Panc1 (cell line): ENCODE measurements around the gene LSM2. TPM values are rescaled to one million over a fixed set of nuclear protein-coding genes. Genes with fewer than 3 reads are reported as not detected.

Experiments used
- ATAC-seq: fragments of 200-7000 bp; cut with Tn5 transposase; 2 replicates; pipeline ENCODE4 v1.9.1; 2020; ENCODE audit warnings: mild to moderate bottlenecking, moderate library complexity
- BruUV-seq: library from RNA; stranded (reverse); fragments of 400-500 nt; replicated peaks from 2 replicates; lab custom pipeline; 2021; lab: Mats Ljungman, UMichigan
- CTCF ChIA-PET: fragments of 300-600 bp; sonication (Branson Sonifier 250); formaldehyde crosslinking; loops from one replicate; lab custom pipeline; 2022; ENCODE audit warnings: antibody characterized with exemption; lab: Charles Lee
- POLR2A ChIA-PET: fragments of 300-600 bp; sonication (Branson Sonifier 250); formaldehyde crosslinking; loops from one replicate; lab custom pipeline; 2022; ENCODE audit warnings: antibody characterized with exemption; lab: Charles Lee
- DNase-seq: peaks from one replicate; pipeline ENCODE4 v3.0.0-alpha.2; 2010; ENCODE audit warnings: low read depth, low spot score
- H3K27ac ChIP-seq: 2 replicates; pipeline ENCODE4 v1.5.1; 2011; ENCODE audit warnings: mild to moderate bottlenecking, low read length, inconsistent platforms
- H3K27me3 ChIP-seq: fragments of 200-500 bp; sonication (Bioruptor generic); 2 replicates; pipeline ENCODE4 v1.6.0; 2014; ENCODE audit warnings: low read length, inconsistent platforms; ENCODE audit not compliant: control insufficient read depth, insufficient read depth
- H3K36me3 ChIP-seq: fragments of 200-500 bp; sonication (Bioruptor generic); 2 replicates; pipeline ENCODE4 v1.5.1; 2014; ENCODE audit warnings: inconsistent platforms, mild to moderate bottlenecking, low read length, moderate library complexity; ENCODE audit not compliant: control insufficient read depth, insufficient read depth
- H3K4me1 ChIP-seq: 2 replicates; pipeline ENCODE4 v1.5.1; 2011; ENCODE audit warnings: inconsistent platforms, mild to moderate bottlenecking, low read length, moderate library complexity; ENCODE audit not compliant: control insufficient read depth, insufficient read depth
- H3K4me3 ChIP-seq, 2 experiments: 2 replicates each; pipeline ENCODE4 v1.5.1; 2011 to 2012; ENCODE audit warnings: low read depth in 2 of 2, low read length in 2 of 2, mild to moderate bottlenecking in 2 of 2, inconsistent platforms in 1 of 2, moderate library complexity in 1 of 2
- H3K9me3 ChIP-seq: fragments of 200-500 bp; sonication (Bioruptor generic); 2 replicates; pipeline ENCODE4 v1.5.1; 2014; ENCODE audit warnings: low read depth, mild to moderate bottlenecking, inconsistent platforms, low read length, moderate library complexity; ENCODE audit not compliant: control insufficient read depth, insufficient read depth
- POLR2AphosphoS5 ChIP-seq: IDR thresholded peaks from 2 replicates; pipeline ENCODE4 v1.6.1; 2012; ENCODE audit warnings: mild to moderate bottlenecking, low read depth, low read length, moderate library complexity
- SIN3A ChIP-seq: IDR thresholded peaks from 2 replicates; pipeline ENCODE4 v1.6.1; 2012; ENCODE audit warnings: low read depth, mild to moderate bottlenecking, low read length, moderate library complexity, borderline replicate concordance; ENCODE audit not compliant: insufficient read depth
- TCF7L2 ChIP-seq: IDR thresholded peaks from 2 replicates; pipeline ENCODE4 v1.6.1; 2011; ENCODE audit warnings: mild to moderate bottlenecking, low read depth, low read length, inconsistent platforms
- in situ Hi-C: cut with HindIII; loops from 2 replicates; pipeline ENCODE4 v1.10.0; 2016; ENCODE audit warnings: low sequenced_read_pairs, low pct_unique_long_range_greater_than_20kb
- intact Hi-C: fragments of 100-400 bp; cut with micrococcal nuclease; formaldehyde crosslinking; loops from one replicate; pipeline ENCODE4 v1.10.0; 2022; ENCODE audit not compliant: unreplicated experiment
- total RNA-seq: library from RNA; stranded (reverse); gene quantifications from one replicate; pipeline ENCODE4 v1.2.1, GENCODE V29; 2021; ENCODE audit not compliant: unreplicated experiment
- TF ChIP-seq, protein P1 (sequence below), 2 experiments: IDR thresholded peaks; 2 replicates each; pipeline ENCODE4 v1.6.1; 2011 to 2012; ENCODE audit warnings: low read depth in 2 of 2, control low read depth in 1 of 2, low read length in 1 of 2, mild to moderate bottlenecking in 1 of 2, moderate library complexity in 1 of 2; ENCODE audit not compliant: insufficient read depth in 1 of 2
- TF ChIP-seq, protein P2 (sequence below): fragments of 450-650 bp; IDR thresholded peaks from 2 replicates; pipeline ENCODE4 v1.5.1; 2017; ENCODE audit warnings: mild to moderate bottlenecking

The LSM2 gene
- total RNA-seq, 1 experiment from 2014 or later: 89.7 TPM

DNA sequence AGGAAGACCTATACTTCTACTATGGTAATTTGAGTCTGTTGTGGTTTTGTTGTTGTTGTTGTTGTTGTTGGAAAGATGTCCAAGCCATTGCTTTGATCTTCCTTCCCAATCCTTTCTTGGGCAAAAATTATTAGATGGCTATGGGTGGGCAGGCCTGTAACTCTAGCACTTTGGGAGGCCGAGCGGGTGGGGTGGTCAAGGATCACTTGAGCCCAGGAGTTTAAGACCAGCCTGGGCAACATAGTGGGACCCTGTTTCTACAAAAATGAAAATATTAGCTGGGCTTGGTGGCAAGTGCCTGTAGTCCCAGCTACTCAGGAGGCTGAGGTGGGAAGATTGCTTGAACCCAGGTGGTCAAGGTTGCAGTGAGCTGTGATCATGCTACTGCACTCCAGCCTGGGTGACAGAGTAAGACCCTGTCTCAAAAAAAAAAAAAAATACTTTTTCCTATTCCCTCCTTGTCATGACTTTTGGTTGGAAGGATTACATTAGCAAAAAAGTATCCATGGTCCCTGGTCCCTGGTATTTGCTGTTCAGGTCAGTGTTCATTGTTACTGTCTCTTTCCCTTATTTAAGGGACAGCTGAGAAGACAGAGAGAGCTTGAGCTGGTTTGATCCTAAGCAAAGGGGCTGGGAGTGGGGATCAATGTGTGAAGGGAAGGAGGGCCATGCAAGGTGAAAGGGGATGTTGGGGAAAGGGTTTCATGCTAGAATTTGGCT lies 44.2 kb upstream of the LSM2 start:
- TF ChIP-seq POLR2AphosphoS5 (no peak), TCF7L2 (peak; percentile 43; the same call in 1 of the 2 replicates)
- intact Hi-C loops: no loop called here
- ChIA-PET CTCF (interaction anchor here (0.7 to 0.8 kb wide), 2 partner anchors 24 to 81 kb away, joined by 4 to 9 read pairs; no protein-coding TSS in a partner anchor), POLR2A (no interaction called here)
- H3K9me3 ChIP-seq: no peaks in the 10 kb centered on the region; the same call in 1 of the 2 replicates
- no peak overlapping the region for H3K4me3 ChIP-seq
- no peaks in the 10 kb centered on the region for H3K27me3 ChIP-seq
- no TSS peak for BruUV-seq
- peaks cover 5% of the 10 kb centered on the region; the same call in 1 of the 2 replicates for H3K4me1 ChIP-seq
- ATAC-seq (peak; percentile 11; the same call in 1 of the 2 replicates), DNase-seq (no peak)
- H3K36me3 ChIP-seq: no peaks in the 10 kb centered on the region
- H3K27ac ChIP-seq: peak overlapping the region; percentile 71
- in situ Hi-C loops: no loop called here

DNA sequence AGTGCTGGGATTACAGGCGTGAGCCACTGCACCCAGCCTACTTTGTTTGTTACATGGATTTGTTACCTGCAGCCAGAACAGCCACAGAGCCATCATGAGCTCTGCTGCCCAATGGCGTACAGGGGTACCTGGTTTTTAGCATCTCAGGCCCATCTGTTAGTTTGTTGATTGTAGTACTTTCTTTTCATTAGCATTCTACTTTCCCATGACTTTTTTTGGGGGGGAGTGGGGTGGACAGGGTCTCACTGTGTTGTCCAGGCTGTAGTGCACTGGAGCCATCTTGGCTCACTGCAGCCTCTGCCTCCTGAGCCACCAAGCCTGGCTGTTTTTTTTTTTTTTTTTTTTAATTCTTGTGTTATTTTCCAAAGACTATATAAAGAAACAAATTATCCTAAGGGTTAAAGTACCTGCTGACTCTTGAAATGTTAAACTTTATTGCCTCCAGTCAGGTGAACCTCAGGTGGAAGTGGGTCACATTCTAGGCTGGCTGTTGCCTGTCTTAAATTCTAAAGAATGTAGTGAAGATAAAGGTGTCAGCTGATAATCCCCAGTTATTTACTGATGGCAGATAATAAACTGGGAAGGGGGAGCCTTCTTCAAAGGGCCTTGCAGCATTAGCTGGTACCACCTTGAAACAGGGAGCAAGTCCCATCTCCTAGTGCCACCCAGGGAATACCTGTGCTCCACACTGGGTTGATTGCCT lies 40.7 kb upstream of the LSM2 start:
- Histone ChIP-seq H3K36me3 (no peaks in the 10 kb centered on the region), H3K9me3 (no peaks in the 10 kb centered on the region), H3K4me1 (peaks cover 8% of the 10 kb centered on the region; the same call in 1 of the 2 replicates), H3K27ac (no peak overlapping the region), H3K27me3 (no peaks in the 10 kb centered on the region), H3K4me3 (no peak overlapping the region)
- DNase-seq (no peak), ATAC-seq (no peak)
- in situ Hi-C loops: no loop called here
- POLR2A ChIA-PET: interaction anchor here (0.7 kb wide), 1 partner anchor 33 kb away, joined by 7 read pairs; no protein-coding TSS in a partner anchor
- CTCF ChIA-PET: no interaction called here
- BruUV-seq: no TSS peak
- TF ChIP-seq TCF7L2: no peak
- TF ChIP-seq SIN3A: no peak
- TF ChIP-seq, protein P1, sequence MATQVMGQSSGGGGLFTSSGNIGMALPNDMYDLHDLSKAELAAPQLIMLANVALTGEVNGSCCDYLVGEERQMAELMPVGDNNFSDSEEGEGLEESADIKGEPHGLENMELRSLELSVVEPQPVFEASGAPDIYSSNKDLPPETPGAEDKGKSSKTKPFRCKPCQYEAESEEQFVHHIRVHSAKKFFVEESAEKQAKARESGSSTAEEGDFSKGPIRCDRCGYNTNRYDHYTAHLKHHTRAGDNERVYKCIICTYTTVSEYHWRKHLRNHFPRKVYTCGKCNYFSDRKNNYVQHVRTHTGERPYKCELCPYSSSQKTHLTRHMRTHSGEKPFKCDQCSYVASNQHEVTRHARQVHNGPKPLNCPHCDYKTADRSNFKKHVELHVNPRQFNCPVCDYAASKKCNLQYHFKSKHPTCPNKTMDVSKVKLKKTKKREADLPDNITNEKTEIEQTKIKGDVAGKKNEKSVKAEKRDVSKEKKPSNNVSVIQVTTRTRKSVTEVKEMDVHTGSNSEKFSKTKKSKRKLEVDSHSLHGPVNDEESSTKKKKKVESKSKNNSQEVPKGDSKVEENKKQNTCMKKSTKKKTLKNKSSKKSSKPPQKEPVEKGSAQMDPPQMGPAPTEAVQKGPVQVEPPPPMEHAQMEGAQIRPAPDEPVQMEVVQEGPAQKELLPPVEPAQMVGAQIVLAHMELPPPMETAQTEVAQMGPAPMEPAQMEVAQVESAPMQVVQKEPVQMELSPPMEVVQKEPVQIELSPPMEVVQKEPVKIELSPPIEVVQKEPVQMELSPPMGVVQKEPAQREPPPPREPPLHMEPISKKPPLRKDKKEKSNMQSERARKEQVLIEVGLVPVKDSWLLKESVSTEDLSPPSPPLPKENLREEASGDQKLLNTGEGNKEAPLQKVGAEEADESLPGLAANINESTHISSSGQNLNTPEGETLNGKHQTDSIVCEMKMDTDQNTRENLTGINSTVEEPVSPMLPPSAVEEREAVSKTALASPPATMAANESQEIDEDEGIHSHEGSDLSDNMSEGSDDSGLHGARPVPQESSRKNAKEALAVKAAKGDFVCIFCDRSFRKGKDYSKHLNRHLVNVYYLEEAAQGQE (IDR thresholded peaks at IDR 0.05; ENCODE audit: insufficient read depth in 1 of 2, low read depth in 2 of 2, low read length in 1 of 2): no peak
- TF ChIP-seq POLR2AphosphoS5: no peak
- TF ChIP-seq, protein P2, sequence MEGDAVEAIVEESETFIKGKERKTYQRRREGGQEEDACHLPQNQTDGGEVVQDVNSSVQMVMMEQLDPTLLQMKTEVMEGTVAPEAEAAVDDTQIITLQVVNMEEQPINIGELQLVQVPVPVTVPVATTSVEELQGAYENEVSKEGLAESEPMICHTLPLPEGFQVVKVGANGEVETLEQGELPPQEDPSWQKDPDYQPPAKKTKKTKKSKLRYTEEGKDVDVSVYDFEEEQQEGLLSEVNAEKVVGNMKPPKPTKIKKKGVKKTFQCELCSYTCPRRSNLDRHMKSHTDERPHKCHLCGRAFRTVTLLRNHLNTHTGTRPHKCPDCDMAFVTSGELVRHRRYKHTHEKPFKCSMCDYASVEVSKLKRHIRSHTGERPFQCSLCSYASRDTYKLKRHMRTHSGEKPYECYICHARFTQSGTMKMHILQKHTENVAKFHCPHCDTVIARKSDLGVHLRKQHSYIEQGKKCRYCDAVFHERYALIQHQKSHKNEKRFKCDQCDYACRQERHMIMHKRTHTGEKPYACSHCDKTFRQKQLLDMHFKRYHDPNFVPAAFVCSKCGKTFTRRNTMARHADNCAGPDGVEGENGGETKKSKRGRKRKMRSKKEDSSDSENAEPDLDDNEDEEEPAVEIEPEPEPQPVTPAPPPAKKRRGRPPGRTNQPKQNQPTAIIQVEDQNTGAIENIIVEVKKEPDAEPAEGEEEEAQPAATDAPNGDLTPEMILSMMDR: no peak
- intact Hi-C loops: no loop called here
